22Rv1 (cell line): Measurements from ENCODE around the gene WRAP53.

Experiments used
- H3K27ac ChIP-seq: fragments of 450-650 bp; 2 replicates; pipeline ENCODE4 v1.5.1; 2017
- CTCF ChIP-seq: fragments of 450-650 bp; IDR thresholded peaks from 2 replicates; pipeline ENCODE4 v1.5.1; 2017; ENCODE audit warnings: mild to moderate bottlenecking
- ZFX ChIP-seq: fragments of 450-650 bp; IDR thresholded peaks from 2 replicates; pipeline ENCODE4 v1.6.1; 2017; ENCODE audit warnings: antibody characterized with exemption, borderline replicate concordance

The WRAP53 gene

GRCh38 chr17:7651665-7652387 is 36.5 kb upstream of the WRAP53 start:
- no peak overlapping the region for H3K27ac ChIP-seq
- TF ChIP-seq ZFX (no peak), CTCF (no peak)

- TF ChIP-seq ZFX (no peak), CTCF (no peak)
- no peak overlapping the region for H3K27ac ChIP-seq
Observed at GRCh38 chr17:7652388-7653356, 35.6 kb upstream of the WRAP53 start.

- no peak overlapping the region for H3K27ac ChIP-seq
- TF ChIP-seq CTCF (no peak), ZFX (no peak)
Observed at GRCh38 chr17:7654832-7655540, 33.3 kb upstream of the WRAP53 start.

GRCh38 chr17:7655541-7655840 is 32.8 kb upstream of the WRAP53 start:
- no peak overlapping the region for H3K27ac ChIP-seq
- TF ChIP-seq CTCF (no peak), ZFX (no peak)

GRCh38 chr17:7656958-7657609 is 31.2 kb upstream of the WRAP53 start:
- TF ChIP-seq ZFX (no peak), CTCF (no peak)
- no peak overlapping the region for H3K27ac ChIP-seq

GRCh38 chr17:7667656-7668406 is 20.4 kb upstream of the WRAP53 start:
- H3K27ac ChIP-seq: no peak overlapping the region
- TF ChIP-seq ZFX (no peak), CTCF (no peak)
